Gastrocnemius medialis (tissue), 4 donors: ENCODE data around the gene THAP4.

Experiments used
- CTCF ChIP-seq, 5 experiments: fragments of 450-650 bp in 3 of 5; fragments of 200-600 bp in 2 of 5; sonication (generic) in 2 of 5; IDR thresholded peaks in 4 of 5; conservative IDR thresholded peaks in 1 of 5; 1 replicate in 4 of 5; 2 replicates in 1 of 5; pipeline ENCODE4 v1.5.1; 2016 to 2019; ENCODE audit warnings: antibody characterized with exemption in 5 of 5, mild to moderate bottlenecking in 3 of 5, moderate library complexity in 3 of 5
- POLR2A ChIP-seq, 2 donors: fragments of 450-650 bp; IDR thresholded peaks; one replicate each; pipeline ENCODE4 v1.6.1; 2017; ENCODE audit warnings: antibody characterized with exemption in 2 of 2, mild to moderate bottlenecking in 2 of 2, moderate library complexity in 2 of 2

GRCh38 chr2:241595600-241596140 is 41.3 kb downstream of the THAP4 start:
- TF ChIP-seq POLR2A (IDR thresholded peaks at IDR 0.05) (no peak), CTCF (IDR thresholded peaks at IDR 0.05 in 4 of 5, conservative IDR thresholded peaks at IDR 0.05 in 1 of 5) (no peak)
